T-helper 17 cell (primary cell): ENCODE results near the gene PPM1G. TPM values are rescaled to one million over a fixed set of nuclear protein-coding genes. Genes with fewer than 3 reads are reported as not detected.
A peak's percentile ranks its signal among the peaks of the same experiment; 100 is the strongest.

ENCODE experiments used
- ATAC-seq: fragments of 150-1000 bp; cut with Tn5 transposase; 2 replicates; pipeline ENCODE4 v1.10.0; 2021; ENCODE audit warnings: mild to moderate bottlenecking, moderate library complexity
- DNase-seq, 3 donors: peaks; one replicate each; pipeline versions ENCODE4 v3.0.0 to v3.0.0-alpha.2; 2020 to 2021
- H3K9me3 ChIP-seq: one replicate; pipeline ENCODE4 v1.7.0; 2013; ENCODE audit warnings: low read length, mild to moderate bottlenecking; ENCODE audit not compliant: control insufficient read depth, poor library complexity, severe bottlenecking
- H3K27ac Mint-ChIP-seq: one replicate; pipeline ENCODE4 v1.8.0; 2022; ENCODE audit warnings: mild to moderate bottlenecking, moderate library complexity, mixed read lengths
- H3K27me3 Mint-ChIP-seq: one replicate; pipeline ENCODE4 v1.8.0; 2022; ENCODE audit warnings: mixed read lengths
- H3K36me3 Mint-ChIP-seq: one replicate; pipeline ENCODE4 v1.8.0; 2022; ENCODE audit warnings: low read depth, mixed read lengths
- H3K4me1 Mint-ChIP-seq: one replicate; pipeline ENCODE4 v1.8.0; 2022; ENCODE audit warnings: mild to moderate bottlenecking, mixed read lengths
- H3K4me3 Mint-ChIP-seq: one replicate; pipeline ENCODE4 v1.8.0; 2022; ENCODE audit warnings: mild to moderate bottlenecking, moderate library complexity, mixed read lengths
- total RNA-seq, 4 donors: library from RNA in 2 of 4; stranded (reverse) in 2 of 4; gene quantifications; one replicate each; pipeline ENCODE4 v1.2.3 and lab custom pipeline; 2022 to 2026

Gene PPM1G, protein sequence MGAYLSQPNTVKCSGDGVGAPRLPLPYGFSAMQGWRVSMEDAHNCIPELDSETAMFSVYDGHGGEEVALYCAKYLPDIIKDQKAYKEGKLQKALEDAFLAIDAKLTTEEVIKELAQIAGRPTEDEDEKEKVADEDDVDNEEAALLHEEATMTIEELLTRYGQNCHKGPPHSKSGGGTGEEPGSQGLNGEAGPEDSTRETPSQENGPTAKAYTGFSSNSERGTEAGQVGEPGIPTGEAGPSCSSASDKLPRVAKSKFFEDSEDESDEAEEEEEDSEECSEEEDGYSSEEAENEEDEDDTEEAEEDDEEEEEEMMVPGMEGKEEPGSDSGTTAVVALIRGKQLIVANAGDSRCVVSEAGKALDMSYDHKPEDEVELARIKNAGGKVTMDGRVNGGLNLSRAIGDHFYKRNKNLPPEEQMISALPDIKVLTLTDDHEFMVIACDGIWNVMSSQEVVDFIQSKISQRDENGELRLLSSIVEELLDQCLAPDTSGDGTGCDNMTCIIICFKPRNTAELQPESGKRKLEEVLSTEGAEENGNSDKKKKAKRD
- 10 to 100 TPM; 43.6 to 50.2 TPM for total RNA-seq
- total RNA-seq (lab: John Stamatoyannopoulos, UW), result 88.5 to 171 reads per million in 2 donors

DNA sequence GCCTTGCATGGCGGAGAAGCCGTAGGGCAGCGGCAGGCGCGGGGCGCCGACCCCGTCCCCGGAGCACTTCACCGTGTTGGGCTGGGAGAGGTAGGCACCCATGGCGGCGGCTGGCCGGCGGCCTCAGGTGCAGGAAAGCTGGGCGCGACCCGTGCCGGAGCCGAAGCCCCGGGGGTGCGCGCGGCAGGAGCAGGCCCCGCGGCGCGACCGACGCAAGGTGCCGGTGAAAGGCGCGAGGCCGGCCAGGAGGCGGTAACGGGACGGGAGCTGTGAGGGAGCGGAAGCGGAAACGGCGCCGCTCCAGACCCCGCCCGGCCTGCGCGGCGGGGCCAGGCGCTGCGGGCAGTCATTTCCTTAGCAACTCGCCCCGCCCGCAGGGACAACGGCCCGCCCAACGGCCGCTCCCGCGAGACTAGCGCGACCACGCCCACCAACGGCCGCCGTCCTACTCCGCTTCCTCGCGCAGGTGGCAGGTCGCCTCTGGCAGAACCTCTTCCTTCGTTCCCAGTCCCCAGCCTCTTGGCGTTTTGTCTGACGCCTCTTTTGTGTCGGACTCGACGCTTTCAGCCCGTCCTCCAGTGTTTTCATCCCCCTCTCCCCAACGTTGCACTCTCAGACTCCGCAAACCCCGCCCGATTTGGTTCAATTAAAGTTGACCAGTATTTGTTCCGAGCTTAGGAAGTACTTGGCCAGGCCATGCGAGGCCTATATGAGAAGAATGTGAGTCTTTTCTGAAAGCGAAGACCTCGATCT, at the start of gene PPM1G:
PPM1G (minus strand) TSS at position 271 of the 753 bp plus-strand sequence; CDS start at position 102, 169 bp downstream.
- no peaks in the 10 kb centered on the region for H3K9me3 ChIP-seq
- H3K4me3 Mint-ChIP-seq, result peak within 1 kb of the TSS; percentile 88
- H3K4me1 Mint-ChIP-seq, result peaks cover 30% of the 10 kb centered on the region
- DNase-seq, result peak; percentile 94 to 97 (median 95)
- peaks cover 2% of the 10 kb centered on the region for H3K36me3 Mint-ChIP-seq
- H3K27ac Mint-ChIP-seq, result peak within 1 kb of the TSS; percentile 76
- ATAC-seq, result peak; percentile 98
- H3K27me3 Mint-ChIP-seq, result peaks cover 10% of the 10 kb centered on the region

DNA sequence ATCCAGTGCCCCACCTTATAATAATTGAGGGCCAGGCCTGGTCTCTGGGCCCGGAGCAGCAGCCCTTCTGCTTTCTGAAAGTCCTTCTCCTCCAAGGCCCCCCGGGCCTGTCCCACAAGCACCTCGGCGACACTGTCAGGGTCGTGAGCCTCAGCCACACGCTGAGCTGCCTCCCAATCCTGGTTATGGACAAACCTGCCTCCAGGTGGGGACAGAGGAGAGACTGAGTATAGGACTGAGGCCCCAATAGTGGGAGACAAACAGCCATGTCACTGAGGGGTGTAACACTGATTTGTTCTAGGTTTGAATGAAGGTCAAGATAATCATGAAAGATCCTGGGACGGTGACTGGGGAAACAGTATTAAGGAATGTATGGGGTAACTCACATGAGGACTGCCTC, 44.6 kb upstream of the PPM1G start:
- H3K4me3 Mint-ChIP-seq, result no peak overlapping the region
- H3K9me3 ChIP-seq, result no peaks in the 10 kb centered on the region
- H3K27ac Mint-ChIP-seq, result no peak overlapping the region
- DNase-seq (no peak), ATAC-seq (no peak)
- no peaks in the 10 kb centered on the region for H3K27me3 Mint-ChIP-seq
- peaks cover 3% of the 10 kb centered on the region for H3K36me3 Mint-ChIP-seq
- H3K4me1 Mint-ChIP-seq, result peaks cover 2% of the 10 kb centered on the region

DNA sequence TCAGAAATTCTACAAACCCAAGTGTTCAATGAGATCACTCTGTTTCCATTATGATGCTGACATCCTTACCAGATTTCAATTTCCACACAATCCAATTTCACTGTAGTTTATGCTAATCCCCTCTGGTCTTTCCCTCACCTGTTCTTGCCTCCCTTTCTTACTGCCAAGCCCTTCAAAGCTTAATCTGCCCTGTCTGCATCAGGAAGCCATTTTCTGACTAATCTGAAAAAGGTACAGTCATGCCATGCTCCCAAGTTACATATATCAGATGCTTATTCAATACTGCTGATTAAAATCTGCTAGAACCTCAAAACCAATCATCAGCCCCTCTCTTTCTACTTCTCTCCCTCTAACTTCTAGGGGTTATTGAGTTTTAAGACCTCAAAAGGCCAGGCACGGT, 41.7 kb upstream of the PPM1G start:
- H3K27me3 Mint-ChIP-seq, result no peaks in the 10 kb centered on the region
- peak overlapping the region; percentile 43 for H3K27ac Mint-ChIP-seq
- H3K9me3 ChIP-seq, result no peaks in the 10 kb centered on the region
- H3K36me3 Mint-ChIP-seq, result peaks cover 6% of the 10 kb centered on the region
- no peak overlapping the region for H3K4me3 Mint-ChIP-seq
- DNase-seq, result no peak
- no peak for ATAC-seq
- H3K4me1 Mint-ChIP-seq, result peaks cover 7% of the 10 kb centered on the region

DNA sequence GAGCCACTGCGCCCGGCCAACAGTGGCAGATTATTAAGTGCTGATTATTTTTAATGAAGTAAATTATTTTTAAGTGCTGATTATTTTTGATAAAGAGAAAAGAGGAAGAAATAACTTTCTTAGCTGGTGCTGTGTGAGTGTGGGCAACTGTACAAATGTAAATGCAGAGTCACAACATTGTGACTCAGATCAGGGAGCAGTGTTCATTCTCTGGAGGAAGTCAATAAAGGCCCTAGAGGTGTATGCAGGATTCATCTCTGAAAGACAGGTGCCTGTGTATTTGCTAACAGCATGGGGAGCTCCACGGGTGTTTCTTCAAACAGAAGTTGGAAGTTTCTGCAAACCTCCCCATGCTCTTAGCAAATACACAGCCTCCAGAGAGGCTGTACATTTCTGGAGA, 39.0 kb upstream of the PPM1G start:
- DNase-seq (no peak), ATAC-seq (no peak)
- H3K4me1 Mint-ChIP-seq, result peaks cover 7% of the 10 kb centered on the region
- H3K36me3 Mint-ChIP-seq, result peaks cover 6% of the 10 kb centered on the region
- no peaks in the 10 kb centered on the region for H3K9me3 ChIP-seq
- no peak overlapping the region for H3K4me3 Mint-ChIP-seq
- H3K27me3 Mint-ChIP-seq, result no peaks in the 10 kb centered on the region
- no peak overlapping the region for H3K27ac Mint-ChIP-seq

- H3K27ac Mint-ChIP-seq, result no peak overlapping the region
- DNase-seq (no peak), ATAC-seq (no peak)
- no peak overlapping the region for H3K4me3 Mint-ChIP-seq
- peaks cover 3% of the 10 kb centered on the region for H3K36me3 Mint-ChIP-seq
- H3K4me1 Mint-ChIP-seq, result peaks cover 10% of the 10 kb centered on the region
- H3K9me3 ChIP-seq, result no peaks in the 10 kb centered on the region
- no peaks in the 10 kb centered on the region for H3K27me3 Mint-ChIP-seq
Measured at GRCh38 chr2:27446057-27446456, 36.7 kb upstream of the PPM1G start.

- H3K9me3 ChIP-seq, result no peaks in the 10 kb centered on the region
- Mint-ChIP-seq H3K27ac (no peak overlapping the region), H3K4me3 (no peak overlapping the region), H3K27me3 (no peaks in the 10 kb centered on the region), H3K4me1 (peaks cover 10% of the 10 kb centered on the region), H3K36me3 (peaks cover 3% of the 10 kb centered on the region)
- ATAC-seq (no peak), DNase-seq (no peak)
Measured at GRCh38 chr2:27445615-27446014, 36.2 kb upstream of the PPM1G start.

DNA sequence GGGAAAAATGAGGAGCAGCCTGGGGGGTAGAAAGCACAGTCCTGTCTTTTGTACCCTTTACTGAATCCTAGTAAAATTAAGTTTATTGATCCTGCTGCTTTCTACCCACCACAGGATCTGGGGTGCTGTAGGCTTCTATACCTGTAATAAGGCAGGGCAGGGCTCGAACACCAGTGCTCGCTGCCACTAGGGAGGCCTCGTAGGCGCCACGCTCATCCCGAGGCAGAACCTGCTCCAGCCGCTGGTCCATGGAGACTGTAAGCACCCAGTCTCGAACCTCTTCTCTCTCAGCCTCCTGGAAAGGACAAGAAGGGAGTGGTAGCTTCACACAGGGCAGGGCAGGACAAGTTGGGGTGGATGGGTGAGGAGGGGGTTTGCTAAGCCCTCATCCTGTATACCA, 35.8 kb upstream of the PPM1G start:
- no peaks in the 10 kb centered on the region for H3K9me3 ChIP-seq
- no peak overlapping the region for H3K27ac Mint-ChIP-seq
- ATAC-seq (no peak), DNase-seq (no peak)
- H3K4me1 Mint-ChIP-seq, result peaks cover 10% of the 10 kb centered on the region
- no peaks in the 10 kb centered on the region for H3K27me3 Mint-ChIP-seq
- H3K4me3 Mint-ChIP-seq, result no peak overlapping the region
- peaks cover 7% of the 10 kb centered on the region for H3K36me3 Mint-ChIP-seq

GRCh38 chr2:27442920-27443282, 33.5 kb upstream of the PPM1G start:
- Mint-ChIP-seq H3K27me3 (no peaks in the 10 kb centered on the region), H3K4me1 (peaks cover 16% of the 10 kb centered on the region), H3K36me3 (peaks cover 14% of the 10 kb centered on the region), H3K4me3 (peak overlapping the region; percentile 72), H3K27ac (peak overlapping the region; percentile 61)
- ATAC-seq (no peak), DNase-seq (no peak)
- no peaks in the 10 kb centered on the region for H3K9me3 ChIP-seq

- Mint-ChIP-seq H3K36me3 (peaks cover 12% of the 10 kb centered on the region), H3K27ac (peak within 1 kb of the TSS; percentile 61), H3K4me1 (peaks cover 12% of the 10 kb centered on the region), H3K4me3 (peak within 1 kb of the TSS; percentile 72), H3K27me3 (no peaks in the 10 kb centered on the region)
- DNase-seq (peak; percentile 57 to 70 (median 60)), ATAC-seq (peak; percentile 94)
- H3K9me3 ChIP-seq, result no peaks in the 10 kb centered on the region
Measured at GRCh38 chr2:27441958-27442919, 32.8 kb upstream of the PPM1G start, which contains the start of gene KRTCAP3. TSS of gene KRTCAP3 (plus strand) at chr2:27442381. CDS start at chr2:27442413, 32 bp downstream.

GRCh38 chr2:27441226-27441926, 32.0 kb upstream of the PPM1G start:
- Mint-ChIP-seq H3K27ac (no peak overlapping the region), H3K4me3 (no peak overlapping the region), H3K4me1 (peaks cover 12% of the 10 kb centered on the region), H3K36me3 (peaks cover 12% of the 10 kb centered on the region), H3K27me3 (no peaks in the 10 kb centered on the region)
- H3K9me3 ChIP-seq, result no peaks in the 10 kb centered on the region
- no peak for DNase-seq
- ATAC-seq, result no peak

- ATAC-seq, result no peak
- H3K36me3 Mint-ChIP-seq, result peaks cover 25% of the 10 kb centered on the region
- peak overlapping the region; percentile 90 for H3K27ac Mint-ChIP-seq
Measured at GRCh38 chr2:27435628-27436027, 26.2 kb upstream of the PPM1G start.

DNA sequence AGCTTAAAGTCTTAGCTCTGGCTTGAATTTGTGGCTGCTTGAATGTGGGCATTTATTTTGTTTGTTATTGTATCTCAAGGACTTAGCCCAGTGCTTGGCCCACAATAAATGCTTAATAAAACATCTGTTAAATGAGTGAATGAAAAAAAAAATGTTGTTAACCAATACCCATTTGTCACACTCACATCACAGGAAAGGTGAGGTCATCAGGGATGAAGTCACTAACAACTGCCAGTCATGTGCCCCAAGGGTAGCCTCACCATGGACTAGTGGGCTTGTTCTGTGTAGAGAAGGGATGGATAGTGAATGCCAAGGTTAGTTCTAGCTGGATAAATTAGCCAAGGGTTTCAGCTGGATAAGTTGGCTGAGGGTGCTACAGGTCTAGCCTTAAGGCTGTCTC, 22.0 kb upstream of the PPM1G start:
- H3K9me3 ChIP-seq, result no peaks in the 10 kb centered on the region
- H3K4me3 Mint-ChIP-seq, result peak overlapping the region; percentile 68
- DNase-seq (no peak), ATAC-seq (no peak)
- no peaks in the 10 kb centered on the region for H3K27me3 Mint-ChIP-seq
- peaks cover 14% of the 10 kb centered on the region for H3K36me3 Mint-ChIP-seq
- H3K27ac Mint-ChIP-seq, result peak overlapping the region; percentile 39
- H3K4me1 Mint-ChIP-seq, result peaks cover 33% of the 10 kb centered on the region

More at GRCh38 chr2:27435628-27436027, 26.2 kb upstream of the PPM1G start:
- H3K27me3 Mint-ChIP-seq, result no peaks in the 10 kb centered on the region
- DNase-seq, result no peak
- no peak overlapping the region for H3K4me3 Mint-ChIP-seq
- no peaks in the 10 kb centered on the region for H3K9me3 ChIP-seq
- H3K4me1 Mint-ChIP-seq, result peaks cover 18% of the 10 kb centered on the region
